OCI-LY7 (cell line): ENCODE data around the gene RITA1. TPM values are rescaled to one million over a fixed set of nuclear protein-coding genes. Genes with fewer than 3 reads are reported as not detected.

Experiments
- BruUV-seq: library from RNA; stranded (reverse); fragments of 400-500 nt; replicated peaks from 2 replicates; lab custom pipeline; 2021; lab: Mats Ljungman, UMichigan
- CTCF ChIA-PET: fragments of 300-600 bp; sonication (Branson Sonifier 250); formaldehyde crosslinking; loops from one replicate; lab custom pipeline; 2022; ENCODE audit warnings: antibody characterized with exemption; ENCODE audit not compliant: unreplicated experiment; lab: Charles Lee
- POLR2A ChIA-PET: fragments of 300-600 bp; sonication (Branson Sonifier 250); formaldehyde crosslinking; loops from one replicate; lab custom pipeline; 2022; ENCODE audit warnings: antibody characterized with exemption; lab: Charles Lee
- DNase-seq: peaks from one replicate; pipeline ENCODE4 v3.0.0-alpha.2; 2015; ENCODE audit warnings: low spot score
- H2AFZ ChIP-seq: fragments of 200-600 bp; sonication (generic), shearing (Covaris generic); 2 replicates; pipeline ENCODE4 v1.6.1; 2014; ENCODE audit warnings: mild to moderate bottlenecking, antibody characterized with exemption, low read length, moderate library complexity
- H3K27ac ChIP-seq: fragments of 200-600 bp; sonication (generic); 2 replicates; pipeline ENCODE4 v1.5.1; 2014; ENCODE audit warnings: mixed run types, low read depth, mild to moderate bottlenecking, moderate library complexity, low read length, inconsistent platforms; ENCODE audit not compliant: poor library complexity, severe bottlenecking
- H3K36me3 ChIP-seq: fragments of 200-600 bp; sonication (generic); 2 replicates; pipeline ENCODE4 v1.6.1; 2014; ENCODE audit warnings: mild to moderate bottlenecking, antibody characterized with exemption, low read length, moderate library complexity, mixed read lengths; ENCODE audit not compliant: insufficient read depth
- H3K4me1 ChIP-seq: fragments of 200-600 bp; sonication (generic); 2 replicates; pipeline ENCODE4 v1.5.1; 2014; ENCODE audit warnings: mild to moderate bottlenecking, low read length; ENCODE audit not compliant: insufficient read depth, poor library complexity, severe bottlenecking
- H3K4me2 ChIP-seq: fragments of 200-600 bp; sonication (generic); 2 replicates; pipeline ENCODE4 v1.6.1; 2014; ENCODE audit warnings: mild to moderate bottlenecking, low read length
- H3K4me3 ChIP-seq: fragments of 200-600 bp; sonication (generic); 2 replicates; pipeline ENCODE4 v1.5.1; 2014; ENCODE audit warnings: mild to moderate bottlenecking, low read depth, low read length; ENCODE audit not compliant: poor library complexity, severe bottlenecking
- H3K79me2 ChIP-seq: fragments of 200-600 bp; sonication (generic); 2 replicates; pipeline ENCODE4 v1.6.1; 2016; ENCODE audit warnings: low read depth, mild to moderate bottlenecking, low read length, moderate library complexity, mixed read lengths; ENCODE audit not compliant: insufficient read depth
- H3K9me2 ChIP-seq: fragments of 200-600 bp; sonication (generic); 2 replicates; pipeline ENCODE4 v1.6.1; 2016; ENCODE audit warnings: mild to moderate bottlenecking, low read length, mixed read lengths; ENCODE audit not compliant: insufficient read depth
- H3K9me3 ChIP-seq: fragments of 200-600 bp; sonication (generic); 2 replicates; pipeline ENCODE4 v1.6.1; 2014; ENCODE audit warnings: mild to moderate bottlenecking, mixed run types, low read length, mixed read lengths
- H4K20me1 ChIP-seq: fragments of 200-600 bp; sonication (generic); 2 replicates; pipeline ENCODE4 v1.6.1; 2014; ENCODE audit warnings: mild to moderate bottlenecking, antibody characterized with exemption, low read length, moderate library complexity, mixed read lengths; ENCODE audit not compliant: insufficient read depth
- CTCF ChIP-seq: fragments of 200-600 bp; sonication (generic); conservative IDR thresholded peaks from 2 replicates; pipeline ENCODE4 v1.5.1; 2014; ENCODE audit warnings: mild to moderate bottlenecking, antibody characterized with exemption, low read length, moderate library complexity, mixed read lengths
- EZH2phosphoT487 ChIP-seq: fragments of 200-600 bp; sonication (generic); IDR thresholded peaks from 2 replicates; pipeline ENCODE4 v1.6.1; 2018; ENCODE audit warnings: low read depth, borderline replicate concordance, mild to moderate bottlenecking, mixed run types, antibody characterized with exemption, low read length, moderate library complexity, mixed read lengths
- intact Hi-C: fragments of 100-400 bp; cut with micrococcal nuclease; formaldehyde crosslinking; loops from one replicate; pipeline ENCODE4 v1.10.0; 2022; ENCODE audit not compliant: unreplicated experiment
- total RNA-seq, 2 experiments: library from RNA; depleted of rRNA in 1 of 2; stranded (reverse); fragments of >200 nt in 1 of 2; shearing (Covaris generic) in 1 of 2; gene quantifications; 2 replicates each; pipeline ENCODE4 v1.2.3, GENCODE V29; 2014 to 2022

RITA1 gene
- total RNA-seq, 2 experiments from 2014 or later: 68.6 to 90.8 TPM

- TF ChIP-seq CTCF (no peak), EZH2phosphoT487 (no peak)
- Histone ChIP-seq H3K4me3 (no peak overlapping the region), H3K27ac (no peak overlapping the region), H3K4me2 (no peak overlapping the region), H3K4me1 (peaks cover 35% of the 10 kb centered on the region), H3K79me2 (peaks cover 52% of the 10 kb centered on the region), H3K9me2 (no peaks in the 10 kb centered on the region), H2AFZ (no peak overlapping the region), H3K36me3 (peaks cover 76% of the 10 kb centered on the region), H3K9me3 (no peaks in the 10 kb centered on the region), H4K20me1 (peaks cover 12% of the 10 kb centered on the region; the same call in 1 of the 2 replicates)
- intact Hi-C loops: no loop called here
- ChIA-PET POLR2A (interaction anchor here (0.7 kb wide), 3 partner anchors 14 to 576 kb away, joined by 3 to 4 read pairs (median 3); no protein-coding TSS in a partner anchor), CTCF (interaction anchor here (0.6 to 0.7 kb wide), 2 partner anchors 13 to 140 kb away, joined by 4 to 5 read pairs; no protein-coding TSS in a partner anchor)
- DNase-seq: no peak
- BruUV-seq: no TSS peak
Observed at GRCh38 chr12:113189361-113189760, 3.8 kb downstream of the RITA1 start.

- DNase-seq: no peak
- H3K4me2 ChIP-seq: no peak overlapping the region
- no TSS peak for BruUV-seq
- intact Hi-C loops: loop anchor here (10.0 kb wide), 1 partner anchor 84 kb away; no protein-coding TSS in a partner anchor
- H3K4me3 ChIP-seq: no peak overlapping the region
- no peak overlapping the region for H2AFZ ChIP-seq
- no peaks in the 10 kb centered on the region for H3K9me3 ChIP-seq
- peaks cover 78% of the 10 kb centered on the region for H3K36me3 ChIP-seq
- ChIA-PET CTCF (no interaction called here), POLR2A (interaction anchor here (1.1 to 1.6 kb wide), 2 partner anchors 13 to 20 kb away, joined by 4 to 7 read pairs; no protein-coding TSS in a partner anchor)
- H3K4me1 ChIP-seq: peaks cover 38% of the 10 kb centered on the region
- H4K20me1 ChIP-seq: peaks cover 12% of the 10 kb centered on the region; the same call in 1 of the 2 replicates
- TF ChIP-seq EZH2phosphoT487: no peak
- no peak for TF ChIP-seq CTCF
- H3K9me2 ChIP-seq: no peaks in the 10 kb centered on the region
- peak overlapping the region; percentile 21 for H3K27ac ChIP-seq
- peaks cover 46% of the 10 kb centered on the region for H3K79me2 ChIP-seq
Observed at GRCh38 chr12:113190761-113191160, 5.2 kb downstream of the RITA1 start.

GRCh38 chr12:113191227-113191626 lies 5.7 kb downstream of the RITA1 start:
- no peak overlapping the region for H2AFZ ChIP-seq
- ChIA-PET CTCF (no interaction called here), POLR2A (interaction anchor here (1.1 to 1.6 kb wide), 2 partner anchors 13 to 20 kb away, joined by 4 to 7 read pairs; no protein-coding TSS in a partner anchor)
- no peaks in the 10 kb centered on the region for H3K9me2 ChIP-seq
- no peak overlapping the region for H3K27ac ChIP-seq
- BruUV-seq: no TSS peak
- peaks cover 41% of the 10 kb centered on the region for H3K79me2 ChIP-seq
- H3K36me3 ChIP-seq: peaks cover 82% of the 10 kb centered on the region
- no peak overlapping the region for H3K4me3 ChIP-seq
- peaks cover 12% of the 10 kb centered on the region; the same call in 1 of the 2 replicates for H4K20me1 ChIP-seq
- intact Hi-C loops: loop anchor here (10.0 kb wide), 1 partner anchor 84 kb away; no protein-coding TSS in a partner anchor
- TF ChIP-seq CTCF: no peak
- TF ChIP-seq EZH2phosphoT487: no peak
- peaks cover 39% of the 10 kb centered on the region for H3K4me1 ChIP-seq
- DNase-seq: no peak
- no peaks in the 10 kb centered on the region for H3K9me3 ChIP-seq
- no peak overlapping the region for H3K4me2 ChIP-seq
